Measurements from ENCODE around the gene GNAT2.

DNA sequence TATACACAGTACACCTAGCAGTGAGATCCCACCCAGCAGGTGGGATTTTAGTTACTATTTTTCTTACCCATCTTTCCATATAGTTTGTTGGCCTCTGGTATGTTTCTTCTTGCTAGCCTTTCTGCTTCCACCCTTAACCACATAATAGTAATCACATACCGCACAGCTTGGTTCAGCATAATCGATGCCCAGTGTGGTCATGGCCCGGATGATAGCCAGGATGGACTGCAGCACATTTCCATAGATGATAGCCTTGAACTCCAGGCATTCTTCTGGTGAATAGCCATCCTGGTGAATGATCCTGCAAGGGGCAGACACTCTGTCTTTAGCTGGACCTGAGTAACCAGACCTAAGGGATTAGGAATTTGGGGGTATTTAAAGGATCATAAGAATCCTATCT, 9.5 kb downstream of the GNAT2 start:
- TF ChIP-seq, protein P1, sequence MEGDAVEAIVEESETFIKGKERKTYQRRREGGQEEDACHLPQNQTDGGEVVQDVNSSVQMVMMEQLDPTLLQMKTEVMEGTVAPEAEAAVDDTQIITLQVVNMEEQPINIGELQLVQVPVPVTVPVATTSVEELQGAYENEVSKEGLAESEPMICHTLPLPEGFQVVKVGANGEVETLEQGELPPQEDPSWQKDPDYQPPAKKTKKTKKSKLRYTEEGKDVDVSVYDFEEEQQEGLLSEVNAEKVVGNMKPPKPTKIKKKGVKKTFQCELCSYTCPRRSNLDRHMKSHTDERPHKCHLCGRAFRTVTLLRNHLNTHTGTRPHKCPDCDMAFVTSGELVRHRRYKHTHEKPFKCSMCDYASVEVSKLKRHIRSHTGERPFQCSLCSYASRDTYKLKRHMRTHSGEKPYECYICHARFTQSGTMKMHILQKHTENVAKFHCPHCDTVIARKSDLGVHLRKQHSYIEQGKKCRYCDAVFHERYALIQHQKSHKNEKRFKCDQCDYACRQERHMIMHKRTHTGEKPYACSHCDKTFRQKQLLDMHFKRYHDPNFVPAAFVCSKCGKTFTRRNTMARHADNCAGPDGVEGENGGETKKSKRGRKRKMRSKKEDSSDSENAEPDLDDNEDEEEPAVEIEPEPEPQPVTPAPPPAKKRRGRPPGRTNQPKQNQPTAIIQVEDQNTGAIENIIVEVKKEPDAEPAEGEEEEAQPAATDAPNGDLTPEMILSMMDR (IDR thresholded peaks at IDR 0.05) = no peak
- no peak for TF ChIP-seq POLR2AphosphoS5 (IDR thresholded peaks at IDR 0.05)

Data from upper lobe of left lung (tissue), 4 donors.